Ovary (tissue), 9 donors: ENCODE measurements around the gene SLIT1. TPM values are rescaled to one million over a fixed set of nuclear protein-coding genes. Genes with fewer than 3 reads are reported as not detected.

Source experiments
- DNase-seq, 5 donors: peaks; one replicate each; pipeline ENCODE4 v3.0.0-alpha.2; 2019 to 2020
- H3K27ac ChIP-seq, 2 donors: fragments of 200-600 bp; one replicate each; pipeline versions ENCODE4 v1.5.1 to v1.8.0; 2019 to 2022
- H3K27me3 ChIP-seq: fragments of 200-600 bp; one replicate; pipeline ENCODE4 v1.8.0; 2022
- H3K36me3 ChIP-seq: fragments of 200-600 bp; sonication (generic); one replicate; pipeline ENCODE4 v1.5.1; 2019
- H3K4me1 ChIP-seq: one replicate; pipeline ENCODE4 v1.8.1; 2013; ENCODE audit warnings: mild to moderate bottlenecking, moderate library complexity; ENCODE audit not compliant: insufficient read depth
- H3K4me3 ChIP-seq: fragments of 200-600 bp; sonication (generic); one replicate; pipeline ENCODE4 v1.5.1; 2017
- H3K9me3 ChIP-seq, 2 donors: fragments of 200-600 bp in 1 of 2; sonication (generic) in 1 of 2; one replicate each; pipeline versions ENCODE4 v1.5.1 to v1.8.1; 2013 to 2019; ENCODE audit warnings: mild to moderate bottlenecking in 1 of 2, moderate library complexity in 1 of 2
- CTCF ChIP-seq, 3 donors: fragments of 450-650 bp in 2 of 3; fragments of 200-600 bp in 1 of 3; IDR thresholded peaks; one replicate each; pipeline versions ENCODE4 v1.5.1 to v1.8.0; 2016 to 2022; ENCODE audit warnings: antibody characterized with exemption in 3 of 3, mild to moderate bottlenecking in 1 of 3
- EP300 ChIP-seq: sonication (generic); formaldehyde crosslinking; IDR thresholded peaks from one replicate; pipeline ENCODE4 v1.6.1; 2017; ENCODE audit warnings: antibody characterized with exemption
- POLR2A ChIP-seq: fragments of 450-650 bp; IDR thresholded peaks from one replicate; pipeline ENCODE4 v1.6.1; 2017; ENCODE audit warnings: antibody characterized with exemption, mild to moderate bottlenecking, moderate library complexity
- WGBS, 3 donors: extraction: QIAGEN DNeasy Blood & Tissue Kit in 1 of 3; methylation state at CpG; one replicate each; pipeline versions ENCODE4 v1.1.5 to v1.1.7; 2013 to 2017; 5-methylcytosine and 5-hydroxymethylcytosine counted together
- intact Hi-C, 4 donors: fragments of 100-400 bp; cut with DNase I; formaldehyde crosslinking; loops; one replicate each; pipeline versions ENCODE4 v1.11.0 to v1.15.1; 2022 to 2023
- polyA plus RNA-seq, 2 donors: library from polyadenylated mRNA; stranded (reverse); fragments of 200-250 nt in 1 of 2; fragments of 350-450 nt in 1 of 2; fragmentation: Illumina TruSeq in 1 of 2; extraction: RNeasy Lipid Tissue Mini Kit (QIAGEN cat#74804) in 1 of 2; gene quantifications; one replicate each; pipeline ENCODE4 v1.2.3, GENCODE V29; 2013 to 2014
- total RNA-seq, 7 donors: library from RNA; depleted of rRNA in 2 of 7; stranded (reverse); fragments of >200 nt in 2 of 7; fragmentation: NEBNext Ultra II Directional in 3 of 7; extraction: Animal tissue kit (Norgen Biotek cat#: 25700) in 3 of 7; gene quantifications; one replicate each; pipeline versions ENCODE4 v1.1.0 to v1.2.4, GENCODE V29; 2016 to 2023
- donor health status: DM: no; HTN: no; CAD: no; lungs with moderate emphysema.
- donor health status: DM: no; HTN: no; CAD: no.
- donor health status: Bipolar disorder and iron deficiency.
- donor health status: DM: yes; HTN: yes; CAD: no.
- donor health status: DM: no; HTN: no; CAD: no.
- donor health status: DM: yes; HTN: yes; CAD: no.

SLIT1 gene
- total and polyA plus RNA-seq, 9 donors, result under 0.01 to 0.62 (median 0.25) TPM

GRCh38 chr10:97080051-97080776, 105.5 kb downstream of the SLIT1 start:
- Histone ChIP-seq H3K9me3 (no peaks in the 10 kb centered on the region), H3K4me3 (no peak overlapping the region), H3K27me3 (no peaks in the 10 kb centered on the region), H3K36me3 (no peaks in the 10 kb centered on the region), H3K27ac (no peak overlapping the region), H3K4me1 (no peaks in the 10 kb centered on the region)
- TF ChIP-seq EP300 (no peak), CTCF (IDR thresholded peaks at IDR 0.05) (no peak), POLR2A (no peak)
- intact Hi-C loops, result no loop called here
- no peak for DNase-seq
- 65 to 76% (median 72%) methylated on average over 7 of the region's 7 CpGs for WGBS, 3 donors

- TF ChIP-seq EP300, result no peak
- TF ChIP-seq CTCF (IDR thresholded peaks at IDR 0.05), result no peak
- TF ChIP-seq POLR2A, result no peak
- intact Hi-C loops, result loop anchor here in 1 of 4 donors (10.0 kb wide), 1 partner anchor 135 kb away; no protein-coding TSS in a partner anchor
- no peaks in the 10 kb centered on the region for H3K9me3 ChIP-seq
- H3K27me3 ChIP-seq, result no peaks in the 10 kb centered on the region
- WGBS, 3 donors, result 41 to 56% (median 54%) methylated on average over 3 of the region's 3 CpGs
- DNase-seq, result no peak
- H3K36me3 ChIP-seq, result no peaks in the 10 kb centered on the region
- no peak overlapping the region for H3K27ac ChIP-seq
- H3K4me3 ChIP-seq, result no peak overlapping the region
- no peaks in the 10 kb centered on the region for H3K4me1 ChIP-seq
These were observed 106.3 kb downstream of the SLIT1 start for GRCh38 chr10:97079448-97079847.

- 49 to 65% (median 52%) methylated on average over 2 of the region's 2 CpGs for WGBS, 3 donors
- Histone ChIP-seq H3K27me3 (no peaks in the 10 kb centered on the region), H3K27ac (no peak overlapping the region), H3K9me3 (no peaks in the 10 kb centered on the region), H3K36me3 (no peaks in the 10 kb centered on the region), H3K4me3 (no peak overlapping the region), H3K4me1 (no peaks in the 10 kb centered on the region)
- no peak for TF ChIP-seq CTCF (IDR thresholded peaks at IDR 0.05)
- no peak for TF ChIP-seq POLR2A
- no peak for TF ChIP-seq EP300
- DNase-seq, result no peak
- intact Hi-C loops, result loop anchor here in 1 of 4 donors (10.0 kb wide), 1 partner anchor 136 kb away; no protein-coding TSS in a partner anchor
These were observed 106.8 kb downstream of the SLIT1 start for GRCh38 chr10:97078938-97079445.

GRCh38 chr10:97078261-97078937, 107.4 kb downstream of the SLIT1 start:
- TF ChIP-seq EP300 (no peak), POLR2A (no peak), CTCF (IDR thresholded peaks at IDR 0.05) (no peak)
- Histone ChIP-seq H3K27me3 (no peaks in the 10 kb centered on the region), H3K36me3 (no peaks in the 10 kb centered on the region), H3K9me3 (no peaks in the 10 kb centered on the region), H3K4me3 (no peak overlapping the region), H3K4me1 (no peaks in the 10 kb centered on the region), H3K27ac (no peak overlapping the region)
- intact Hi-C loops, result loop anchor here in 1 of 4 donors (10.0 kb wide), 1 partner anchor 136 kb away; no protein-coding TSS in a partner anchor
- no peak for DNase-seq
- WGBS, 3 donors, result 21 to 28% (median 21%) methylated on average over 14 of the region's 14 CpGs
